Endodermal cell (in vitro differentiated cells): ENCODE data around the gene UBE2D1. TPM values are rescaled to one million over a fixed set of nuclear protein-coding genes. Genes with fewer than 3 reads are reported as not detected.

Experiments
- DNase-seq: peaks from one replicate; pipeline ENCODE4 v3.0.0-alpha.2; 2017
- H3K27ac ChIP-seq: 2 replicates; pipeline ENCODE4 v1.5.1; 2013; ENCODE audit warnings: mild to moderate bottlenecking, low read depth, low read length, moderate library complexity
- H3K27me3 ChIP-seq: 2 replicates; pipeline ENCODE4 v1.6.1; 2013; ENCODE audit warnings: mild to moderate bottlenecking, low read length, moderate library complexity; ENCODE audit not compliant: insufficient read depth, control insufficient read depth, poor library complexity, severe bottlenecking
- H3K36me3 ChIP-seq: 2 replicates; pipeline ENCODE4 v1.7.0; 2013; ENCODE audit warnings: mild to moderate bottlenecking, low read length, moderate library complexity; ENCODE audit not compliant: control insufficient read depth, insufficient read depth
- H3K4me1 ChIP-seq: one replicate; pipeline ENCODE4 v1.7.0; 2013; ENCODE audit warnings: low read length; ENCODE audit not compliant: control insufficient read depth, insufficient read depth
- H3K4me3 ChIP-seq: 2 replicates; pipeline ENCODE4 v1.5.1; 2013; ENCODE audit warnings: mild to moderate bottlenecking, low read length, moderate library complexity
- H3K9ac ChIP-seq: 2 replicates; pipeline ENCODE4 v1.6.1; 2013; ENCODE audit warnings: mild to moderate bottlenecking, low read length, moderate library complexity; ENCODE audit not compliant: poor library complexity, severe bottlenecking; ENCODE audit errors: extremely low read depth
- H3K9me3 ChIP-seq: 2 replicates; pipeline ENCODE4 v1.6.1; 2013; ENCODE audit warnings: mild to moderate bottlenecking, low read length, moderate library complexity; ENCODE audit not compliant: control insufficient read depth
- H3K27ac Mint-ChIP-seq: 2 replicates; pipeline ENCODE4 v1.8.0; 2020; ENCODE audit warnings: mixed read lengths
- H3K27me3 Mint-ChIP-seq: 2 replicates; pipeline ENCODE4 v1.8.0; 2021; ENCODE audit warnings: mild to moderate bottlenecking, mixed read lengths; ENCODE audit not compliant: insufficient read depth
- H3K36me3 Mint-ChIP-seq: 2 replicates; pipeline ENCODE4 v1.8.0; 2020; ENCODE audit warnings: low read depth, mixed read lengths
- H3K4me1 Mint-ChIP-seq: 2 replicates; pipeline ENCODE4 v1.8.0; 2020; ENCODE audit warnings: mixed read lengths
- H3K4me3 Mint-ChIP-seq: 2 replicates; pipeline ENCODE4 v1.8.0; 2020; ENCODE audit warnings: mild to moderate bottlenecking, moderate library complexity, mixed read lengths
- H3K9me3 Mint-ChIP-seq: 2 replicates; pipeline ENCODE4 v1.8.0; 2020; ENCODE audit warnings: mild to moderate bottlenecking, mixed read lengths
- CTCF ChIP-seq: fragments of 200-600 bp; sonication (generic); conservative IDR thresholded peaks from 2 replicates; pipeline ENCODE4 v1.5.0; 2021; ENCODE audit warnings: antibody characterized with exemption, mild to moderate bottlenecking
- WGBS, 2 experiments: methylation state at CpG; one replicate each; pipeline versions ENCODE4 v1.1.5 to v1.1.7; 2013; ENCODE audit warnings: missing lambda C conversion rate in 2 of 2, mixed read lengths in 1 of 2; ENCODE audit not compliant: insufficient coverage in 1 of 2, insufficient read length in 1 of 2; 5-methylcytosine and 5-hydroxymethylcytosine counted together
- total RNA-seq, 2 donors: library from RNA; stranded (reverse); fragmentation: NEBNext Ultra II Directional in 1 of 2; extraction: Animal tissue kit (Norgen Biotek cat#: 25700) in 1 of 2; gene quantifications; 2 replicates in 1 of 2; 3 replicates in 1 of 2; pipeline ENCODE4 v1.2.1, GENCODE V29; 2021

UBE2D1 gene
- total RNA-seq, 2 donors from 2014 or later: 28.9 to 33.0 TPM

GRCh38 chr10:58304099-58304633, 30.6 kb upstream of the UBE2D1 start:
- Mint-ChIP-seq H3K4me1 (peaks cover 10% of the 10 kb centered on the region), H3K27me3 (peaks cover 4% of the 10 kb centered on the region), H3K9me3 (no peaks in the 10 kb centered on the region), H3K4me3 (no peak overlapping the region), H3K27ac (no peak overlapping the region), H3K36me3 (no peaks in the 10 kb centered on the region)
- no peak for DNase-seq
- Histone ChIP-seq H3K9ac (no peak overlapping the region), H3K9me3 (no peaks in the 10 kb centered on the region), H3K4me1 (no peaks in the 10 kb centered on the region), H3K27ac (no peak overlapping the region), H3K4me3 (no peak overlapping the region), H3K27me3 (no peaks in the 10 kb centered on the region), H3K36me3 (no peaks in the 10 kb centered on the region)
- no peak for TF ChIP-seq CTCF
- 85 to 100% methylated on average over 1 to 3 of the region's 3 CpGs for WGBS, 2 experiments

- WGBS, 2 experiments: 65 to 76% methylated on average over 2 to 4 of the region's 4 CpGs
- Histone ChIP-seq H3K4me1 (no peaks in the 10 kb centered on the region), H3K4me3 (no peak overlapping the region), H3K9ac (no peak overlapping the region), H3K27ac (no peak overlapping the region), H3K9me3 (no peaks in the 10 kb centered on the region), H3K27me3 (no peaks in the 10 kb centered on the region), H3K36me3 (no peaks in the 10 kb centered on the region)
- no peak for TF ChIP-seq CTCF
- Mint-ChIP-seq H3K4me1 (peaks cover 5% of the 10 kb centered on the region), H3K27me3 (peaks cover 3% of the 10 kb centered on the region), H3K4me3 (no peak overlapping the region), H3K9me3 (no peaks in the 10 kb centered on the region), H3K36me3 (no peaks in the 10 kb centered on the region), H3K27ac (no peak overlapping the region)
- DNase-seq: no peak
Measured at GRCh38 chr10:58305821-58306220, 29.0 kb upstream of the UBE2D1 start.

DNA sequence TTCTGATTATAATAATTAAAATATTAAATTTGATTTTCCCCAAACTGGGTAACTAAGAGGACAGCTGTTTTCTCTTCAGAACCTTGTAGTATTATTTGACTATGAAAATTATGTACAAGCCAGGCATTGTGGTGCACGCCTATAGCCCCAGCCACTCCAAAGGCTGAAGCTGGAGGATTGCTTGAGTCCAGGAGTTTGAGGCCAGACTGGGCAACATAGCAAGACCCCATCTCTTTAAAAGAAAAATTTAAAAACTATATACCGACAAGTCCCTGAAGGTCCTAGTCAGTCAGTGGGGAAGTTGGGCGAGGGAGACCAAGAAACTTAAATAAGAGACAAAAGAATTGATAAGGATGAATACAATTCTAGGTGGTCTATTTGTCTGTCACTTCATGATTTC, 27.1 kb upstream of the UBE2D1 start:
- WGBS, 2 experiments: 93 to 94% methylated on average over 2 to 3 of the region's 3 CpGs

More for the DNA sequence above, 27.1 kb upstream of the UBE2D1 start:
- H3K4me3 ChIP-seq: no peak overlapping the region
- no peak for TF ChIP-seq CTCF
- H3K4me1 ChIP-seq: no peaks in the 10 kb centered on the region
- Mint-ChIP-seq H3K9me3 (no peaks in the 10 kb centered on the region), H3K4me1 (peaks cover 2% of the 10 kb centered on the region), H3K27me3 (no peaks in the 10 kb centered on the region), H3K27ac (no peak overlapping the region), H3K36me3 (no peaks in the 10 kb centered on the region), H3K4me3 (no peak overlapping the region)
- no peak overlapping the region for H3K27ac ChIP-seq
- no peaks in the 10 kb centered on the region for H3K9me3 ChIP-seq
- no peak for DNase-seq
- no peaks in the 10 kb centered on the region for H3K27me3 ChIP-seq
- H3K9ac ChIP-seq: no peak overlapping the region
- H3K36me3 ChIP-seq: no peaks in the 10 kb centered on the region
